Mesenchymal stem cell (in vitro differentiated cells and primary cell): ENCODE data around the gene MRPS11.
"Not testable (repeated sequence)": the region's sequence is repeated elsewhere in the genome, so short reads cannot be mapped to it uniquely, and the experiment has no call there.

Source experiments
- DNase-seq: peaks from one replicate; pipeline ENCODE4 v3.0.0-alpha.2; 2013
- H2AFZ ChIP-seq: one replicate; pipeline ENCODE4 v1.6.1; 2013; ENCODE audit warnings: low read depth, mild to moderate bottlenecking, control low read depth, inconsistent platforms, low read length, moderate library complexity
- H2AK5ac ChIP-seq: 2 replicates; pipeline ENCODE4 v1.6.1; 2013; ENCODE audit warnings: low read length, moderate library complexity, mild to moderate bottlenecking, inconsistent platforms; ENCODE audit not compliant: severe bottlenecking
- H2BK120ac ChIP-seq: one replicate; pipeline ENCODE4 v1.6.1; 2013; ENCODE audit warnings: low read depth, mild to moderate bottlenecking, inconsistent platforms, low read length, moderate library complexity
- H2BK12ac ChIP-seq, 2 experiments: one replicate each; pipeline ENCODE4 v1.6.1; 2013; ENCODE audit warnings: inconsistent platforms in 2 of 2, low read length in 2 of 2, mild to moderate bottlenecking in 2 of 2, moderate library complexity in 2 of 2, control low read depth in 1 of 2
- H2BK15ac ChIP-seq: one replicate; pipeline ENCODE4 v1.6.1; 2013; ENCODE audit warnings: mild to moderate bottlenecking, low read depth, inconsistent platforms; ENCODE audit not compliant: poor library complexity, severe bottlenecking
- H2BK5ac ChIP-seq: 2 replicates; pipeline ENCODE4 v1.6.1; 2013; ENCODE audit warnings: low read depth, mild to moderate bottlenecking, low read length, control low read depth, inconsistent platforms; ENCODE audit not compliant: poor library complexity, severe bottlenecking
- H3K14ac ChIP-seq, 2 experiments: one replicate each; pipeline ENCODE4 v1.6.1; 2013; ENCODE audit warnings: inconsistent platforms in 2 of 2, low read length in 2 of 2, control low read depth in 1 of 2, mild to moderate bottlenecking in 1 of 2, moderate library complexity in 1 of 2
- H3K18ac ChIP-seq, 2 experiments: one replicate each; pipeline ENCODE4 v1.6.1; 2013; ENCODE audit warnings: inconsistent platforms in 2 of 2, low read length in 2 of 2, control low read depth in 1 of 2, low read depth in 1 of 2, mild to moderate bottlenecking in 1 of 2
- H3K23ac ChIP-seq, 2 experiments: one replicate each; pipeline ENCODE4 v1.6.1; 2013; ENCODE audit warnings: inconsistent platforms in 2 of 2, low read length in 2 of 2, mild to moderate bottlenecking in 2 of 2, moderate library complexity in 2 of 2, control low read depth in 1 of 2
- H3K27ac ChIP-seq: 2 replicates; pipeline ENCODE4 v1.5.1; 2013; ENCODE audit warnings: mild to moderate bottlenecking, moderate library complexity, low read length, control low read depth, inconsistent platforms; ENCODE audit not compliant: poor library complexity, severe bottlenecking
- H3K27me3 ChIP-seq, 2 experiments: 2 replicates each; pipeline versions ENCODE4 v1.6.1 to v1.7.0; 2013; ENCODE audit warnings: low read length in 2 of 2, mild to moderate bottlenecking in 2 of 2, moderate library complexity in 2 of 2, control low read depth in 1 of 2, inconsistent platforms in 1 of 2; ENCODE audit not compliant: control insufficient read depth in 1 of 2, insufficient read depth in 1 of 2
- H3K36me3 ChIP-seq, 2 experiments: 2 replicates each; pipeline versions ENCODE4 v1.6.1 to v1.7.0; 2013; ENCODE audit warnings: low read length in 2 of 2, control low read depth in 1 of 2, inconsistent platforms in 1 of 2, low read depth in 1 of 2, mild to moderate bottlenecking in 1 of 2; ENCODE audit not compliant: insufficient read depth in 2 of 2, control insufficient read depth in 1 of 2
- H3K4ac ChIP-seq, 2 experiments: one replicate each; pipeline ENCODE4 v1.6.1; 2013; ENCODE audit warnings: inconsistent platforms in 2 of 2, low read length in 2 of 2, mild to moderate bottlenecking in 2 of 2, moderate library complexity in 2 of 2, control low read depth in 1 of 2, low read depth in 1 of 2
- H3K4me1 ChIP-seq: 2 replicates; pipeline ENCODE4 v1.6.1; 2013; ENCODE audit warnings: low read depth, low read length, control low read depth; ENCODE audit not compliant: control insufficient read depth, insufficient read depth
- H3K4me2 ChIP-seq: 2 replicates; pipeline ENCODE4 v1.6.1; 2013; ENCODE audit warnings: low read length, mild to moderate bottlenecking, inconsistent platforms; ENCODE audit not compliant: poor library complexity, severe bottlenecking
- H3K4me3 ChIP-seq, 2 experiments: 2 replicates each; pipeline versions ENCODE4 v1.5.1 to v1.7.0; 2013; ENCODE audit warnings: low read length in 2 of 2, mild to moderate bottlenecking in 2 of 2, control low read depth in 1 of 2, low read depth in 1 of 2; ENCODE audit not compliant: insufficient read depth in 1 of 2
- H3K79me1 ChIP-seq: replicated peaks from 2 replicates; pipeline ENCODE4 v1.6.1; 2013; ENCODE audit warnings: mild to moderate bottlenecking, control low read depth, low read length, inconsistent platforms; ENCODE audit not compliant: poor library complexity, severe bottlenecking
- H3K9ac ChIP-seq: 2 replicates; pipeline ENCODE4 v1.7.0; 2013; ENCODE audit warnings: mild to moderate bottlenecking, low read length, moderate library complexity
- H3K9me3 ChIP-seq: 2 replicates; pipeline ENCODE4 v1.7.0; 2013; ENCODE audit warnings: mild to moderate bottlenecking, low read length; ENCODE audit not compliant: control insufficient read depth
- H4K8ac ChIP-seq: one replicate; pipeline ENCODE4 v1.6.1; 2013; ENCODE audit warnings: inconsistent platforms, mild to moderate bottlenecking, low read length, moderate library complexity
- H4K91ac ChIP-seq: one replicate; pipeline ENCODE4 v1.6.1; 2013; ENCODE audit warnings: mild to moderate bottlenecking, low read length, inconsistent platforms
- WGBS: methylation state at CpG from one replicate; pipeline ENCODE4 v1.1.7; 2013; ENCODE audit warnings: mixed read lengths; 5-methylcytosine and 5-hydroxymethylcytosine counted together

Gene MRPS11

GRCh38 chr15:88472225-88472624 is 4.7 kb downstream of the MRPS11 start:
- Histone ChIP-seq H3K14ac (no peak overlapping the region), H3K79me1 (peaks cover 32% of the 10 kb centered on the region), H2BK5ac (no peak overlapping the region), H3K4me3 (no peak overlapping the region), H3K36me3 (peaks cover 6 to 66% of the 10 kb centered on the region in 2 experiments), H2AK5ac (no peak overlapping the region), H4K91ac (no peak overlapping the region), H3K23ac (no peak overlapping the region), H3K9ac (no peak overlapping the region), H2BK15ac (no peak overlapping the region), H3K27ac (no peak overlapping the region), H3K9me3 (no peaks in the 10 kb centered on the region), H2AFZ (no peak overlapping the region), H3K4me1 (peaks cover 7% of the 10 kb centered on the region), H4K8ac (no peak overlapping the region), H2BK12ac (no peak overlapping the region), H3K4me2 (no peak overlapping the region), H3K18ac (no peak overlapping the region), H3K4ac (no peak overlapping the region), H3K27me3 (no peaks in the 10 kb centered on the region), H2BK120ac (no peak overlapping the region)
- 94% methylated on average over 3 of the region's 4 CpGs for WGBS
- DNase-seq, result no peak

GRCh38 chr15:88473661-88474293 is 6.3 kb downstream of the MRPS11 start:
- H3K4me1 ChIP-seq, H3K9ac ChIP-seq, H3K27me3 ChIP-seq, DNase-seq, H3K4me3 ChIP-seq, H3K4ac ChIP-seq, H4K91ac ChIP-seq, H2BK120ac ChIP-seq, H3K27ac ChIP-seq, H4K8ac ChIP-seq, H2BK5ac ChIP-seq, H2AK5ac ChIP-seq, H3K14ac ChIP-seq, H2BK15ac ChIP-seq, H2BK12ac ChIP-seq, H3K4me2 ChIP-seq, H3K9me3 ChIP-seq, H3K18ac ChIP-seq, H2AFZ ChIP-seq, H3K23ac ChIP-seq: not testable (repeated sequence)
- 95% methylated on average over 4 of the region's 4 CpGs for WGBS
- Histone ChIP-seq H3K36me3 (peaks cover 18 to 79% of the 10 kb centered on the region in 2 experiments), H3K79me1 (peaks cover 24% of the 10 kb centered on the region)

GRCh38 chr15:88476635-88477060 is 9.1 kb downstream of the MRPS11 start:
- Histone ChIP-seq H2BK12ac (peak overlapping the region in 1 of 2 experiments; percentile 15), H3K27me3 (no peaks in the 10 kb centered on the region), H2BK120ac (no peak overlapping the region), H3K9ac (peak overlapping the region; percentile 27), H3K23ac (no peak overlapping the region), H3K4me3 (no peak overlapping the region), H4K8ac (no peak overlapping the region), H3K4ac (no peak overlapping the region), H2AK5ac (no peak overlapping the region), H3K4me1 (peaks cover 2% of the 10 kb centered on the region), H2BK5ac (no peak overlapping the region), H2AFZ (no peak overlapping the region), H3K79me1 (peaks cover 12% of the 10 kb centered on the region), H3K36me3 (peaks cover 18 to 67% of the 10 kb centered on the region in 2 experiments), H4K91ac (no peak overlapping the region), H3K4me2 (no peak overlapping the region), H2BK15ac (no peak overlapping the region), H3K9me3 (no peaks in the 10 kb centered on the region), H3K18ac (no peak overlapping the region), H3K27ac (no peak overlapping the region), H3K14ac (no peak overlapping the region)
- WGBS, result 60% methylated on average over 8 of the region's 8 CpGs
- DNase-seq, result peak; percentile 63

- DNase-seq, result no peak
- H2BK5ac ChIP-seq, result no peak overlapping the region
- H3K79me1 ChIP-seq, result peaks cover 9% of the 10 kb centered on the region
- over 99% methylated on average over 6 of the region's 7 CpGs for WGBS
- H3K4me3 ChIP-seq, result no peak overlapping the region
- H4K8ac ChIP-seq, result no peak overlapping the region
- no peak overlapping the region for H2AK5ac ChIP-seq
- H2AFZ ChIP-seq, result no peak overlapping the region
- peaks cover 2% of the 10 kb centered on the region for H3K4me1 ChIP-seq
- H4K91ac ChIP-seq, result no peak overlapping the region
- no peaks in the 10 kb centered on the region for H3K9me3 ChIP-seq
- H2BK15ac ChIP-seq, result no peak overlapping the region
- H2BK120ac ChIP-seq, result no peak overlapping the region
- H2BK12ac ChIP-seq, result no peak overlapping the region
- no peak overlapping the region for H3K23ac ChIP-seq
- no peak overlapping the region for H3K27ac ChIP-seq
- H3K9ac ChIP-seq, result peak overlapping the region; percentile 27
- H3K27me3 ChIP-seq, result no peaks in the 10 kb centered on the region
- no peak overlapping the region for H3K4me2 ChIP-seq
- H3K4ac ChIP-seq, result no peak overlapping the region
- H3K36me3 ChIP-seq, result peaks cover 18 to 62% of the 10 kb centered on the region in 2 experiments
- no peak overlapping the region for H3K18ac ChIP-seq
- no peak overlapping the region for H3K14ac ChIP-seq
Observed at GRCh38 chr15:88477126-88477525, 9.6 kb downstream of the MRPS11 start.
